ENCODE results near the gene TM4SF20.
"Not testable (repeated sequence)": the region's sequence is repeated elsewhere in the genome, so short reads cannot be mapped to it uniquely, and the experiment has no call there.

TM4SF20 gene

GRCh38 chr2:227367427-227367795 is 11.7 kb downstream of the TM4SF20 start:
- no peak for DNase-seq (ENCODE audit: low spot score)

DNA sequence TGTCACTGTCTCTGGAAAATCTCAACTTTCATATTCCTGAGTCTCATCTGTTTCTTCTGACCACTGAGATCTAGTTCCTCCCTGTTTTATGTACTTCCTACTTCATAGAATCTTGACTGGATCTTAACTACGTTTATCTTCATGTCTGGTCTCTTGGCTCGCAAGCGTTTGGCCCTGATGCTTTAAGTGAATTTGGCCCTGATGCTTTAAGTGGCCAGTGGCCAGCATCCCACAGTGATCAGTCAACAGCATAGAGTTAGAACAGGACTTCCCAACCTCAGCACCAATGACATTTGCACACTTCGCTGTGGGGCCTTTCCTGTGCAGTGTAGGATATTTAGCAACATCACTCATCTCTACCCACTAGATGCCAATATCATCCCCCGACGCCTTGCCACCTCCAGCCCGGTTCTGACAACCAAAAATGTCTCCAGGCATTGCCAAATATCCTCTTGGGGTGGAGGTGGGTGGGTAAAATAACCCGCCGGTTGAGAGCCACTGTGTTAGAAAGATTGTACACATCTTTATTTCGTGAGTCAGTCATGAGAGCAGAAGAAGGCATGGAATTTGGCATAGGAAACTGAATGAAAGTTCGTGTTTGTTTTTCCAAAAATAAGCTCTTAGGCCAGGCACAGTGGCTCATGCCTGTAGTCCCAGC is 12.2 kb downstream of the TM4SF20 start:
- no peak for DNase-seq (ENCODE audit: low spot score)

DNA sequence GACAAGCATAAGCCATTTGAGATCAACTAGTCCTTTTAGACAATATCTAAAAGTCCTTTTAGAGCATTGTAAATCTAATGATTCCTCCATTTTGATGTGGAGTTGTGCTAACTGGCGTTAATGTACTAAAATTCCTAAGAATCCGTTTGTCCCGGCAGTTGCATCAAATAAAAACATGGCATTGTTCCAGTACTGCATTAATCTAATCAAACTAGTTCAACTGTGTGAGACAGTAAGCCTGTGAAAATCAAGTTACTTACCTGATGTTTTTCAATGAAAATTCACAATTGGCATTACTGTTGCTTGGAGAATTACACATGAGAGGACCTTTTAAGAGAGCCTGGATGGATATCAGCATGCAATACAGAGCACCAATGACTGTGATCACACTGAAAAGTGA is 13.3 kb downstream of the TM4SF20 start:
- no peak for DNase-seq (ENCODE audit: low spot score)

DNA sequence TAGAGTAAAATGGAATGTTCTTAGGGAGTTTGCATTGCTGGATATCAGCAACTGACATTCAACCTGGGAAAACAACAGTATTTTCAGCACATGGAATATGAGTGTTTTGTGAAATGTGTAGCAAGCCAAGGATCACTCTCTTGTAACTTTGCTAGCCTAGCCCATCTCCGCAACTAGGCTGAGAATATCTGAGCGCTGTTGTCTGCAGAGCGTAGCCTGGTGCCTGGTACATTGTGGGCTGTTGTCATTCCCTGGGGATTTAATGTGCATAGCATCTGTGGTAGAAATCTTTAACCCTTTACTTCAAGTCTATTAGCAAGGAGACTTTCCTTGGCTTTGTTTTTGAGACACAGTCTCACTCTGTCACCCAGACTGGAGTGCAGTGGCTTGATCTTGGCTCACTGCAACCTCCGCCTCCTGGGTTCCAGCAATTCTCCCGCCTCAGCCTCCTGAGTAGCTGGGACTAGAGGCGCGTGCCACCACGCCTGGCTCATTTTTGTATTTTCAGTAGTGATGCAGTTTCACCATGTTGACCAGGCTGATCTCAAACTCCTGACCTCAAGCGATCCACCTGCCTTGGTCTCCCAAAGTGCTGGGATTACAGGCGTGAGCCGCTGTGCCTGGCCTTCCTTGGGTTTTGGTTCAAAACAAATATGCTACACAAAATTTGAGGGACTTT is 14.4 kb downstream of the TM4SF20 start:
- not testable (repeated sequence) for DNase-seq (ENCODE audit: low spot score)

DNA sequence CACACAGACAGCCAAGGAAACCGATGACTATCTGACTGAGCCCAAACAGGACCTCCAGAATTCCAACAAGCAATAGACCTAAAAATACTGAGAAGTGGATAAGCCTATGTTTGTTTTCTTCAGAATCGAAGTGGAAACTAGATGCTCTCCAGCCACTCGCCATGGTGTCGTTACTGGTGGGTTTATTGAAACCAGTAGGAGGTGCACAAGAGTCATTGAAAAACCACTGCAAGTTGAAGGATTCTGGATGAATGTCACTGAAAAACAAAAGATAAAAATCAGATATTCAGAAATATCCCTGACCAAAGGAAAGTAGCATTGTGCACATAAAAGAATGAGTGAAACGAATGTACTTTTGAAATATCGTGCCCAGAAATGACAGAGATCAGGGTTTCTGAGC is 15.3 kb downstream of the TM4SF20 start:
- no peak for DNase-seq (ENCODE audit: low spot score)

- DNase-seq (ENCODE audit: low spot score) = no peak
Measured at GRCh38 chr2:227360351-227360750, 18.8 kb downstream of the TM4SF20 start.

GRCh38 chr2:227351639-227352038 is 27.5 kb downstream of the TM4SF20 start:
- DNase-seq (ENCODE audit: low spot score) = no peak

DNA sequence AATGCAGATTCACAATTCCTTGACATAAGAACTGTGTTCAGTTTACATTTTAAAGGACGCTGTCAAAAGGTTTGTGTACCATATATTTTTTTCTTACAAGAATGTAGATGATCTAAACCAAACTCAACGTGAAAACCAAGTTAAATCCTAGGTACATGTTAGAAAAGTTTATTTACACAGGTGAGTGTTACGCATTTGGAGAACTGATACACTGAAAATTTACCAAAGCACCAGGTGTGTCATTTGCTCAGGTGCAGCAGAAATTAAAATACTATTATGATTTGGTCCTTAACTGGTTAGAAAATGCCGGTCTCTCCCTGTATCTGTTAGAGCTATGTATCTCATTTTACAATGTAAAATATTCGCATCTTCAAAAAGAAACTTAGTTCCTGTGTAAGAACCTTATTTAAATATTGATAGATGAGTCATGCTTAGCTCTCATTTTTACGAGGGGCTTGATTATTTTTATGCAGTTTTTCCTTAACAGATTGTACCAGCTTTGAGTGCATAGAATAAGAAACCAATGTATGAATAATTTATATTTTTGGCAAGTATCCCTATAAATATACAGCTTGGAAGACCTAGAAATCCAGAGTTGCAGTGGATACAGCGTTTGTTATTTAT is 29.0 kb downstream of the TM4SF20 start:
- DNase-seq (ENCODE audit: low spot score) = no peak

DNA sequence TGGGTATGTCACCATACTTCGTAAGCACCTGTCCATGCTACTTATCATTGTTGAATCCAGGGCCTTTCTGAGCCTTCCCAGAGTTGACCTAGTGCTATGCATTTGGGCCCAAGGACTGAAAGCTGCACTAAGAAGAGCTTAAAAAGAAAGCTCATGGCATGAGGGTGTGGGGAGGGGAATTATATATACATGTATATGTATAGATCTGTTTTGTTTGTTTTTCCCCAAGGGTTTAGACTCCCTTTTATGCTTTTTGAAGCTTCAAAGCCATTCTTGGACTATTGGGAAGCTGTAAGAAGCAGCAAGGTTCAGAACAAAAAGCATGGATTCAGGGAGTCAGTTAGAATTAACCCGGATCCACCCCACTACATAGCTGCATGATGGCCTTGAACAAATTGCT is 30.8 kb downstream of the TM4SF20 start:
- DNase-seq (ENCODE audit: low spot score) = no peak

- no peak for DNase-seq (ENCODE audit: low spot score)
Measured at GRCh38 chr2:227347117-227347516, 32.0 kb downstream of the TM4SF20 start.

DNA sequence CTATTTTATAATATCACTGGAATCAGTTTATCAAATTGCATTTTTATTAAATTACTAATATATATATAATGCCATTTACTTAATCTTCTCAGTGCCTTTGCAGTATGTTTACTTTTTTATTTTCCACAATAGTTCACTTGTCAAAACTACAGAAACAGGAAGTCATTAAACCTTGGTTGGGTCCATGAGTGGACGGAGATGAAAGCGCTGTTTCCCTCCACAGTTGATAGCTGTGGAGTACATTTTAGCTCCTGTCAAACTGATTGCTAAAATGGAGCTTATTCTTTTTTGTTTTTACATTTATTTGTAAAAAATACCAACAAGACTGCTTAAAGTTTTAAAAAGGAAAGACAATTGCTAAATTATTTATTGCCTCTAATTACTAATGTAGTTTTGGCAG is 34.9 kb downstream of the TM4SF20 start:
- no peak for DNase-seq (ENCODE audit: low spot score)

- no peak for DNase-seq (ENCODE audit: low spot score)
Measured at GRCh38 chr2:227341553-227341952, 37.6 kb downstream of the TM4SF20 start.

DNA sequence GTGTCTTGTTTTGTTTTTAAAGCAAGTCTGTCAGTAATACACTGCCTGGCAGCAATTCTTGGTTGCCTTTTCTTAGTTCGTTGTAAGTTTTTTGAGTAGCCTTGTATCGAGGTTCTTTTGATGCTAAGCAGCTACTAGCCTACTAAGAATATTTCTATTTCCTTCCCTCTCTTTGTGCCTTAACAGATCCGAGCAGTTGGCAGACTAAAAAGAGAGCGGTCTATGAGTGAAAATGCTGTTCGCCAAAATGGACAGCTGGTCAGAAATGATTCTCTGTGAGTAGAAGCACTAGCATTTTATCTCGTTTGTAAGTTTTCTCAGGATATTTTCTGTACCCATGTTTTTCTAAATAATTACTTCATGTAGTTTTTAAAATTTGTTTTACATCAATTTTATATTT is 39.0 kb downstream of the TM4SF20 start:
- DNase-seq (ENCODE audit: low spot score) = no peak

DNA sequence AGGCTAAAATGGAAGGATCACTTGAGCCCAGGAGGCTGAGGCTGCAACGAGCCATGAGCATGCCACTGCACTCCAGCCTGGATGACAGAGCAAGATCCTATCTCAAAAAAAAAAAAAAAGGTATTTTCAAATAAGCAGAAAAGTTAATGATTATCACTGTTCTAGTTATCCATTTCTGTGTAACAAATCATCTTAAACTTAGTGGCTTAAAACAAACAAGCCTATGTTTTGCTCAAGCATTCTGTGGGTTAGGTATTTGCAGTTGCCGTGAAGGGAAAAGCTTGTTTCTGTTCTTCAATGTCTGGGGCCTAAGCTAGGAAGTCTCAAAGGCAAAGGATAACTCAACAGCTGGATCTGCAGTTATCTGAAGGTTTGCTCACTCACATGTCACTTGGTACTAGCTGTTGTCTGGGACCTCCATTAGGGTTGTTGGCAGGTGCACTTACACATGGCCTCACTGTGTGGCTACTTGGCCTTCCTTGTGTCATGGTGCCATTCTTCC is 40.0 kb downstream of the TM4SF20 start:
- DNase-seq (ENCODE audit: low spot score) = no peak

DNA sequence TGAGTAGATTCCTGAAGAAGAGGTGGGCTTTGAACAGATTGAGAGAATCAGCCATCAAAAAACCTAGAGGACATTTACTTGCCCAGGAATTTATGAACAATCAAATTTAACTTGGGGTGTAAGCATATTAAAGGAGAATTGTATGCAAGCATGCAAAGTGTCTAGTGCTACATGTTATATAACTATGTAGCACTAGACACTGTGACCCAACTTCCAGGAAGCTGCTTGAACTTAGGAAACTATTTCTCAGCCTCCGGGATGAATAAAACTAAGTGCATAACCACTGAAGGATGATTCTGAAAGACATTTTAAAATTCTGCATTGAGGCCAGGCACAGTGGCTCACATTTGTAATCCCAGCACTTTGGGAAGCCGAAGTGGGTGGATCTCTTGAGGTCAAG is 41.7 kb downstream of the TM4SF20 start:
- DNase-seq (ENCODE audit: low spot score) = no peak

GRCh38 chr2:227335713-227336112 is 43.4 kb downstream of the TM4SF20 start:
- DNase-seq (ENCODE audit: low spot score) = no peak

- DNase-seq (ENCODE audit: low spot score) = no peak
Measured at GRCh38 chr2:227326783-227327182, 52.3 kb downstream of the TM4SF20 start.

- DNase-seq (ENCODE audit: low spot score) = peak; percentile 36
Measured at GRCh38 chr2:227325839-227326195, 53.3 kb downstream of the TM4SF20 start.

GRCh38 chr2:227324995-227325838 is 53.9 kb downstream of the TM4SF20 start, which contains the start of gene MFF:
Gene MFF, plus strand, starts transcription at chr2:227325251. Its CDS starts 5,415 bp downstream, at chr2:227330666.
- peak; percentile 89 for DNase-seq (ENCODE audit: low spot score)

GRCh38 chr2:227324642-227324994 is 54.5 kb downstream of the TM4SF20 start:
- DNase-seq (ENCODE audit: low spot score) = peak; percentile 60

DNA sequence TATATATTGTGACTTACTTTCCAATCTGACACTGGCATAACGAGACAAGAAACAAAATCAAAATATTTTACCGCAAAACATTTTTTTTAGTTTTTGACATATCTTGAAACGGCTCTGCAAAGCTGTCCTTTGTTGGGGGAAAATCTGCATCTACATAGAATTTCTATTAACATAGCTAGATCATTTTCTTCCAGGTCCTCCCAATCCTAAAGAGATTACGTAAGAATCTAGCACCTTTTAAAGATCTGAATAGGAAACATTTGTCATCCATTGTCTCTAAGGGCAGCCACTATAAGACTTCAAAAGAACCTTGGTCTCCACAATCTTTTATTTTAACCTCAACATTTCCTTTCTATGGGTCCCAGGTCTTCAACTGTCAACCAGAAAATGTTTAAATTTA is 55.3 kb downstream of the TM4SF20 start:
- no peak for DNase-seq (ENCODE audit: low spot score)

DNA sequence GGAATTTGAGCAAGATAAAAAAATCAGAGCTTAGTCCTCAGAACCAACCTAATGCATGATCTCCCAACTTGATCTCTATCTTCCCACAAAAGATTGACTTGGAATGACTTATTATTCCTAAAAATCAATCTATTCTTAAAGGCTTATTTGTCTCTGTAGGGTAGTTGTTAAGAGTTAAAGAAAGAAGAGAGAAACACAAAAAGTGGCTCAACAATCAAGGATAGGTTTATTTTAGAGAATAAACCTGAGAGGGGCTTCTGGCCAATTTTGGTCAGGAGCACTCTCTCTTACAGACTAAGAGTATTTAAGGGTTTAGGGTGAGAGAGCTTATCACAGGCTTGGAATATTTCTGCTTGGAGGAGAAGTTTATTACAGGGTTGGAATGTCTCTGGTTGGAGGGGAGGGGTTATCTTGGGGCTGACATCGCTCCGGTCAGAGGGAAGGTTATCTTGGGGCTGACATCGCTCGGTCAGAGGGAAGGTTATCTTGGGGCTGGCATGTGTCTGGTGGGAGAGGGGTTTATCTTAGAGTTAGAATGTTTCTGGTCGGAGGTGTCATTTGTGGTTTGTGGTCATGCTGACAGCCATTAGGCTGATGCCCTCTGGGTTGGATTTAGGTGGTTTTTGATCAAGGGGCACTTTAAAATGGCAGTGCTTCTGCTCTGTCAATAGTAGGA is 56.4 kb downstream of the TM4SF20 start:
- DNase-seq (ENCODE audit: low spot score) = no peak
